B cell (primary cell): Measurements from ENCODE around the gene PLEKHA5. TPM values are rescaled to one million over a fixed set of nuclear protein-coding genes. Genes with fewer than 3 reads are reported as not detected.

ENCODE experiments used
- ATAC-seq: fragments of 200-7000 bp; cut with Tn5 transposase; one replicate; pipeline ENCODE4 v1.10.0; 2021; ENCODE audit warnings: low read depth, mild to moderate bottlenecking, moderate number of reproducible peaks, moderate library complexity
- CTCF ChIA-PET: fragments of 350-600 bp; sonication (Branson Sonifier 250); formaldehyde crosslinking; loops from one replicate; lab custom pipeline; 2021; ENCODE audit warnings: antibody characterized with exemption, inconsistent platforms; lab: Charles Lee
- POLR2A ChIA-PET: fragments of 350-600 bp; sonication (Branson Sonifier 250); formaldehyde crosslinking; loops from one replicate; lab custom pipeline; 2021; ENCODE audit warnings: antibody characterized with exemption; lab: Charles Lee
- DNase-seq: peaks from one replicate; pipeline ENCODE4 v3.0.0; 2013
- H2AFZ ChIP-seq: 2 replicates; pipeline ENCODE4 v1.6.1; 2012; ENCODE audit warnings: mild to moderate bottlenecking, low read depth, low read length; ENCODE audit not compliant: insufficient read depth, poor library complexity, severe bottlenecking
- H3K27ac ChIP-seq, 2 donors: 1 replicate in 1 of 2; 2 replicates in 1 of 2; pipeline ENCODE4 v1.5.1; 2012 to 2013; ENCODE audit warnings: low read length in 2 of 2, mild to moderate bottlenecking in 2 of 2, moderate library complexity in 1 of 2
- H3K27me3 ChIP-seq, 4 experiments: fragments of 200-600 bp in 1 of 4; sonication (generic) in 1 of 4; replicated peaks in 1 of 4; 1 replicate in 2 of 4; 2 replicates in 2 of 4; pipeline versions ENCODE4 v1.6.1 to v1.7.0; 2013 to 2016; ENCODE audit warnings: low read length in 3 of 4, mild to moderate bottlenecking in 2 of 4, mixed read lengths in 1 of 4, moderate library complexity in 1 of 4; ENCODE audit not compliant: insufficient read depth in 4 of 4, control insufficient read depth in 3 of 4; ENCODE audit errors: control extremely low read depth in 1 of 4
- H3K36me3 ChIP-seq, 2 experiments: replicated peaks in 1 of 2; 1 replicate in 1 of 2; 2 replicates in 1 of 2; pipeline versions ENCODE4 v1.6.1 to v1.7.1; 2013; ENCODE audit warnings: low read length in 1 of 2; ENCODE audit not compliant: insufficient read depth in 2 of 2, control insufficient read depth in 1 of 2; ENCODE audit errors: control extremely low read depth in 1 of 2, extremely low read depth in 1 of 2
- H3K4me1 ChIP-seq, 2 donors: fragments of 200-600 bp in 1 of 2; sonication (generic) in 1 of 2; 1 replicate in 1 of 2; 2 replicates in 1 of 2; pipeline versions ENCODE4 v1.5.1 to v1.6.1; 2013 to 2017; ENCODE audit warnings: low read length in 2 of 2; ENCODE audit not compliant: control insufficient read depth in 2 of 2, insufficient read depth in 2 of 2
- H3K4me2 ChIP-seq: replicated peaks from 2 replicates; pipeline ENCODE3; 2012; ENCODE audit warnings: mild to moderate bottlenecking, low read depth, low read length; ENCODE audit not compliant: poor library complexity, severe bottlenecking
- H3K4me3 ChIP-seq, 5 experiments: fragments of 200-600 bp in 1 of 5; sonication (generic) in 1 of 5; 1 replicate in 3 of 5; 2 replicates in 2 of 5; pipeline versions ENCODE4 v1.5.1 to v1.7.0; 2011 to 2016; ENCODE audit warnings: low read length in 4 of 5, mild to moderate bottlenecking in 4 of 5, low read depth in 2 of 5, control low read depth in 1 of 5, moderate library complexity in 1 of 5; ENCODE audit not compliant: insufficient read depth in 1 of 5; ENCODE audit errors: control extremely low read depth in 1 of 5, extremely low read depth in 1 of 5
- H3K79me2 ChIP-seq: fragments of 200-600 bp; sonication (generic); one replicate; pipeline ENCODE4 v1.6.0; 2016; ENCODE audit warnings: low read length; ENCODE audit not compliant: control insufficient read depth, insufficient read depth
- H3K9ac ChIP-seq: fragments of 200-600 bp; sonication (generic); 2 replicates; pipeline ENCODE4 v1.6.1; 2017; ENCODE audit warnings: mild to moderate bottlenecking, low read length, moderate library complexity
- H3K9me3 ChIP-seq, 3 donors: one replicate each; pipeline versions ENCODE4 v1.6.1 to v1.7.1; 2013; ENCODE audit warnings: low read length in 2 of 3; ENCODE audit not compliant: control insufficient read depth in 2 of 3, insufficient read depth in 1 of 3; ENCODE audit errors: control extremely low read depth in 1 of 3
- H4K20me1 ChIP-seq: 2 replicates; pipeline ENCODE4 v1.6.0; 2012; ENCODE audit warnings: mild to moderate bottlenecking, low read length; ENCODE audit not compliant: insufficient read depth, control insufficient read depth, poor library complexity, severe bottlenecking
- H3K27ac Mint-ChIP-seq: one replicate; pipeline ENCODE4 v1.8.0; 2021; ENCODE audit warnings: mixed read lengths
- H3K27me3 Mint-ChIP-seq: one replicate; pipeline ENCODE4 v1.8.0; 2021; ENCODE audit warnings: mixed read lengths
- H3K4me1 Mint-ChIP-seq: one replicate; pipeline ENCODE4 v1.8.0; 2021; ENCODE audit warnings: mixed read lengths
- H3K4me3 Mint-ChIP-seq: one replicate; pipeline ENCODE4 v1.8.0; 2021; ENCODE audit warnings: mixed read lengths
- H3K9me3 Mint-ChIP-seq: one replicate; pipeline ENCODE4 v1.8.0; 2022; ENCODE audit warnings: mixed read lengths; ENCODE audit not compliant: insufficient read depth
- EZH2 ChIP-seq: IDR thresholded peaks from 2 replicates; pipeline ENCODE4 v1.6.1; 2012; ENCODE audit warnings: borderline replicate concordance, low read depth, mild to moderate bottlenecking, moderate library complexity, low read length; ENCODE audit not compliant: insufficient read depth, poor library complexity, severe bottlenecking
- WGBS: methylation state at CpG from one replicate; pipeline ENCODE4 v1.1.5; 2013; ENCODE audit warnings: missing lambda C conversion rate; ENCODE audit not compliant: insufficient coverage; 5-methylcytosine and 5-hydroxymethylcytosine counted together
- intact Hi-C: fragments of 100-400 bp; cut with micrococcal nuclease; formaldehyde crosslinking; loops from one replicate; pipeline ENCODE4 v1.10.0; 2022
- polyA plus RNA-seq: library from polyadenylated mRNA; depleted of rRNA; stranded (reverse); fragments of >200 nt; gene quantifications from 2 replicates; pipeline ENCODE4 v1.2.3, GENCODE V29; 2012
- total RNA-seq, 2 donors: library from RNA; stranded (reverse); fragments of 120-200 nt in 1 of 2; gene quantifications; 1 replicate in 1 of 2; 2 replicates in 1 of 2; pipeline versions ENCODE4 v1.2.3 to v1.2.4, GENCODE V29; 2013 to 2022
- TF ChIP-seq, protein P1 (sequence below): fragments of 200-600 bp; IDR thresholded peaks from one replicate; pipeline ENCODE4 v1.8.0; 2022; ENCODE audit warnings: antibody characterized with exemption, mild to moderate bottlenecking

The PLEKHA5 gene
- total and polyA plus RNA-seq, 2 donors (not counting 1 experiment from before 2014, with no cell fraction given), result 0.03 to 0.22 TPM

DNA sequence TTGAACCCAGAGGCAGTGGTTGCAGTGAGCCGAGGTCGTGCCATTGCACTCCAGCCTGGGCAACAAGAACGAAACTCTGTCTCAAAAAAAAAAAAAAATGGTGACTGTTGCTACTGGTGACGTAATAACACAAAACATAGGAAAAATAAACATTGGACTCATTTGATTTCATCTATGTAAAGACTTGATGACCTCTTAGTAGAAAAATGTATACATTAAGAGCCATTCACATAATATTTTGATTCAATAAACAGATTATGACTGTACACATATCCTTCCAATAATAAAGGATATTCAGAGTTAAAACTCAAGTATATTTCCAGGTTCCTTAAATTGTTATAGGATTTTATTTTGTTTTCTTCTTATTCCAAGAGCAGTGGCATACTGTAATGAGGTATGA lies 244.1 kb downstream of the PLEKHA5 start:
- H3K4me3 ChIP-seq, result no peak overlapping the region
- ChIA-PET POLR2A (no interaction called here), CTCF (no interaction called here)
- Mint-ChIP-seq H3K27ac (no peak overlapping the region), H3K4me1 (no peaks in the 10 kb centered on the region), H3K27me3 (no peaks in the 10 kb centered on the region), H3K4me3 (no peak overlapping the region), H3K9me3 (no peaks in the 10 kb centered on the region)
- no peak overlapping the region for H3K4me2 ChIP-seq
- H3K4me1 ChIP-seq, result no peaks in the 10 kb centered on the region
- ATAC-seq, result no peak
- H4K20me1 ChIP-seq, result no peaks in the 10 kb centered on the region
- intact Hi-C loops, result no loop called here
- no peak overlapping the region for H2AFZ ChIP-seq
- no peak overlapping the region for H3K9ac ChIP-seq
- H3K9me3 ChIP-seq, result no peaks in the 10 kb centered on the region
- TF ChIP-seq EZH2, result no peak
- TF ChIP-seq, protein P1, sequence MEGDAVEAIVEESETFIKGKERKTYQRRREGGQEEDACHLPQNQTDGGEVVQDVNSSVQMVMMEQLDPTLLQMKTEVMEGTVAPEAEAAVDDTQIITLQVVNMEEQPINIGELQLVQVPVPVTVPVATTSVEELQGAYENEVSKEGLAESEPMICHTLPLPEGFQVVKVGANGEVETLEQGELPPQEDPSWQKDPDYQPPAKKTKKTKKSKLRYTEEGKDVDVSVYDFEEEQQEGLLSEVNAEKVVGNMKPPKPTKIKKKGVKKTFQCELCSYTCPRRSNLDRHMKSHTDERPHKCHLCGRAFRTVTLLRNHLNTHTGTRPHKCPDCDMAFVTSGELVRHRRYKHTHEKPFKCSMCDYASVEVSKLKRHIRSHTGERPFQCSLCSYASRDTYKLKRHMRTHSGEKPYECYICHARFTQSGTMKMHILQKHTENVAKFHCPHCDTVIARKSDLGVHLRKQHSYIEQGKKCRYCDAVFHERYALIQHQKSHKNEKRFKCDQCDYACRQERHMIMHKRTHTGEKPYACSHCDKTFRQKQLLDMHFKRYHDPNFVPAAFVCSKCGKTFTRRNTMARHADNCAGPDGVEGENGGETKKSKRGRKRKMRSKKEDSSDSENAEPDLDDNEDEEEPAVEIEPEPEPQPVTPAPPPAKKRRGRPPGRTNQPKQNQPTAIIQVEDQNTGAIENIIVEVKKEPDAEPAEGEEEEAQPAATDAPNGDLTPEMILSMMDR, result no peak
- 100% methylated on average over 2 of the region's 4 CpGs for WGBS
- no peaks in the 10 kb centered on the region for H3K36me3 ChIP-seq
- H3K79me2 ChIP-seq, result no peaks in the 10 kb centered on the region
- H3K27ac ChIP-seq, result no peak overlapping the region
- no peak for DNase-seq
- no peaks in the 10 kb centered on the region for H3K27me3 ChIP-seq

DNA sequence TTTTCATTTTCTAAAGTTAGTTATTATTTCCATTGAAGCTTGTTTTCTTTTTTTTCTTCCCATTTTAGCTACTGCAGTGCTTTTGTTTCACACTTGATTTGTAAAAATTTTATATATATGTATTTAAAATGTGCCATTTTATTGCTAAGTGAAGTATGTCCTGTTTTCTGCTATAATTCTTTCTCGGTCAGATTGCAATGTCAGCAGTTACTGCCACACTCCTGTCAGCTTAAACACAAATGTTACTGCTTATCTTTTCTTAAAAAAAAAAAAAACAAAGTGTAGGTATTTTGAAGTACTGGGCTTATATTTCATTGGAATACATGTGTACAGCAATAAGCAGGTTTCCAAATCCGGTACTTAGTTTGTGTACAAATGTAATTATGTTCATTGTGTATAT lies 246.4 kb downstream of the PLEKHA5 start:
- no peaks in the 10 kb centered on the region for H3K36me3 ChIP-seq
- ChIA-PET POLR2A (no interaction called here), CTCF (no interaction called here)
- no peaks in the 10 kb centered on the region for H3K27me3 ChIP-seq
- intact Hi-C loops, result no loop called here
- no peaks in the 10 kb centered on the region for H4K20me1 ChIP-seq
- H3K4me1 ChIP-seq, result no peaks in the 10 kb centered on the region
- DNase-seq (no peak), ATAC-seq (no peak)
- no peaks in the 10 kb centered on the region for H3K27me3 Mint-ChIP-seq
- no peaks in the 10 kb centered on the region for H3K9me3 Mint-ChIP-seq
- H3K79me2 ChIP-seq, result no peaks in the 10 kb centered on the region
- no peak overlapping the region for H3K4me3 Mint-ChIP-seq
- no peak overlapping the region for H3K4me2 ChIP-seq
- no peak overlapping the region for H2AFZ ChIP-seq
- TF ChIP-seq, protein P1, result no peak
- TF ChIP-seq EZH2, result no peak
- no peak overlapping the region for H3K27ac ChIP-seq
- WGBS, result no CpG with 5 or more reads among the region's 2 CpGs
- H3K9me3 ChIP-seq, result no peaks in the 10 kb centered on the region
- H3K4me3 ChIP-seq, result no peak overlapping the region
- H3K9ac ChIP-seq, result no peak overlapping the region
- H3K4me1 Mint-ChIP-seq, result no peaks in the 10 kb centered on the region
- H3K27ac Mint-ChIP-seq, result no peak overlapping the region
